ENCODE results near the gene DZIP3. TPM values are rescaled to one million over a fixed set of nuclear protein-coding genes. Genes with fewer than 3 reads are reported as not detected.

Gene DZIP3
- total and polyA plus RNA-seq, 2 of the 8 experiments (the other 6 are each of a cell fraction or from before 2014, with no cell fraction given) = 10.4 to 24.3 TPM

DNA sequence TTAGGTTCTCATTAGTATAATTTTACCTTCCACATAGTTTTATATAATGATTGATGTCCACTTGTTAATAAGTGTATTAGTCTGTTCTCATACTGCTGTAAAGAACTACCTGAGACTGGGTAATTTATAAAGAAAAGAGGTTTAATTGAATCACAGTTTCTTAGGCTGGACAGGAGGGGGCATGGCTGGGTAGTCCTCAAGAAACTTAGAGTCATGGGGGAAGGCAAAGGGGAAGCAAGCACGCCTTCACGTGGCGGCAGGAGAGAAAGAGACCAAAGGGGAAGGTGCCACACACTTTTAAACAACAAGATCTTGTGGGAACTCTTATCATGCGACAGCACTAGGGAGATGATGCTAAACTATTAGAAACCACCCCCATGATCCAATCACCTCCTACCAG lies 19.2 kb downstream of the DZIP3 start (continued):
- TF ChIP-seq, protein P1, sequence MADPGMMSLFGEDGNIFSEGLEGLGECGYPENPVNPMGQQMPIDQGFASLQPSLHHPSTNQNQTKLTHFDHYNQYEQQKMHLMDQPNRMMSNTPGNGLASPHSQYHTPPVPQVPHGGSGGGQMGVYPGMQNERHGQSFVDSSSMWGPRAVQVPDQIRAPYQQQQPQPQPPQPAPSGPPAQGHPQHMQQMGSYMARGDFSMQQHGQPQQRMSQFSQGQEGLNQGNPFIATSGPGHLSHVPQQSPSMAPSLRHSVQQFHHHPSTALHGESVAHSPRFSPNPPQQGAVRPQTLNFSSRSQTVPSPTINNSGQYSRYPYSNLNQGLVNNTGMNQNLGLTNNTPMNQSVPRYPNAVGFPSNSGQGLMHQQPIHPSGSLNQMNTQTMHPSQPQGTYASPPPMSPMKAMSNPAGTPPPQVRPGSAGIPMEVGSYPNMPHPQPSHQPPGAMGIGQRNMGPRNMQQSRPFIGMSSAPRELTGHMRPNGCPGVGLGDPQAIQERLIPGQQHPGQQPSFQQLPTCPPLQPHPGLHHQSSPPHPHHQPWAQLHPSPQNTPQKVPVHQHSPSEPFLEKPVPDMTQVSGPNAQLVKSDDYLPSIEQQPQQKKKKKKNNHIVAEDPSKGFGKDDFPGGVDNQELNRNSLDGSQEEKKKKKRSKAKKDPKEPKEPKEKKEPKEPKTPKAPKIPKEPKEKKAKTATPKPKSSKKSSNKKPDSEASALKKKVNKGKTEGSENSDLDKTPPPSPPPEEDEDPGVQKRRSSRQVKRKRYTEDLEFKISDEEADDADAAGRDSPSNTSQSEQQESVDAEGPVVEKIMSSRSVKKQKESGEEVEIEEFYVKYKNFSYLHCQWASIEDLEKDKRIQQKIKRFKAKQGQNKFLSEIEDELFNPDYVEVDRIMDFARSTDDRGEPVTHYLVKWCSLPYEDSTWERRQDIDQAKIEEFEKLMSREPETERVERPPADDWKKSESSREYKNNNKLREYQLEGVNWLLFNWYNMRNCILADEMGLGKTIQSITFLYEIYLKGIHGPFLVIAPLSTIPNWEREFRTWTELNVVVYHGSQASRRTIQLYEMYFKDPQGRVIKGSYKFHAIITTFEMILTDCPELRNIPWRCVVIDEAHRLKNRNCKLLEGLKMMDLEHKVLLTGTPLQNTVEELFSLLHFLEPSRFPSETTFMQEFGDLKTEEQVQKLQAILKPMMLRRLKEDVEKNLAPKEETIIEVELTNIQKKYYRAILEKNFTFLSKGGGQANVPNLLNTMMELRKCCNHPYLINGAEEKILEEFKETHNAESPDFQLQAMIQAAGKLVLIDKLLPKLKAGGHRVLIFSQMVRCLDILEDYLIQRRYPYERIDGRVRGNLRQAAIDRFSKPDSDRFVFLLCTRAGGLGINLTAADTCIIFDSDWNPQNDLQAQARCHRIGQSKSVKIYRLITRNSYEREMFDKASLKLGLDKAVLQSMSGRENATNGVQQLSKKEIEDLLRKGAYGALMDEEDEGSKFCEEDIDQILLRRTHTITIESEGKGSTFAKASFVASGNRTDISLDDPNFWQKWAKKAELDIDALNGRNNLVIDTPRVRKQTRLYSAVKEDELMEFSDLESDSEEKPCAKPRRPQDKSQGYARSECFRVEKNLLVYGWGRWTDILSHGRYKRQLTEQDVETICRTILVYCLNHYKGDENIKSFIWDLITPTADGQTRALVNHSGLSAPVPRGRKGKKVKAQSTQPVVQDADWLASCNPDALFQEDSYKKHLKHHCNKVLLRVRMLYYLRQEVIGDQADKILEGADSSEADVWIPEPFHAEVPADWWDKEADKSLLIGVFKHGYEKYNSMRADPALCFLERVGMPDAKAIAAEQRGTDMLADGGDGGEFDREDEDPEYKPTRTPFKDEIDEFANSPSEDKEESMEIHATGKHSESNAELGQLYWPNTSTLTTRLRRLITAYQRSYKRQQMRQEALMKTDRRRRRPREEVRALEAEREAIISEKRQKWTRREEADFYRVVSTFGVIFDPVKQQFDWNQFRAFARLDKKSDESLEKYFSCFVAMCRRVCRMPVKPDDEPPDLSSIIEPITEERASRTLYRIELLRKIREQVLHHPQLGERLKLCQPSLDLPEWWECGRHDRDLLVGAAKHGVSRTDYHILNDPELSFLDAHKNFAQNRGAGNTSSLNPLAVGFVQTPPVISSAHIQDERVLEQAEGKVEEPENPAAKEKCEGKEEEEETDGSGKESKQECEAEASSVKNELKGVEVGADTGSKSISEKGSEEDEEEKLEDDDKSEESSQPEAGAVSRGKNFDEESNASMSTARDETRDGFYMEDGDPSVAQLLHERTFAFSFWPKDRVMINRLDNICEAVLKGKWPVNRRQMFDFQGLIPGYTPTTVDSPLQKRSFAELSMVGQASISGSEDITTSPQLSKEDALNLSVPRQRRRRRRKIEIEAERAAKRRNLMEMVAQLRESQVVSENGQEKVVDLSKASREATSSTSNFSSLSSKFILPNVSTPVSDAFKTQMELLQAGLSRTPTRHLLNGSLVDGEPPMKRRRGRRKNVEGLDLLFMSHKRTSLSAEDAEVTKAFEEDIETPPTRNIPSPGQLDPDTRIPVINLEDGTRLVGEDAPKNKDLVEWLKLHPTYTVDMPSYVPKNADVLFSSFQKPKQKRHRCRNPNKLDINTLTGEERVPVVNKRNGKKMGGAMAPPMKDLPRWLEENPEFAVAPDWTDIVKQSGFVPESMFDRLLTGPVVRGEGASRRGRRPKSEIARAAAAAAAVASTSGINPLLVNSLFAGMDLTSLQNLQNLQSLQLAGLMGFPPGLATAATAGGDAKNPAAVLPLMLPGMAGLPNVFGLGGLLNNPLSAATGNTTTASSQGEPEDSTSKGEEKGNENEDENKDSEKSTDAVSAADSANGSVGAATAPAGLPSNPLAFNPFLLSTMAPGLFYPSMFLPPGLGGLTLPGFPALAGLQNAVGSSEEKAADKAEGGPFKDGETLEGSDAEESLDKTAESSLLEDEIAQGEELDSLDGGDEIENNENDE (IDR thresholded peaks at IDR 0.05; ENCODE audit: insufficient replicate concordance, low read length) = no peak
- TF ChIP-seq HDAC6 (IDR thresholded peaks at IDR 0.05; ENCODE audit: low read depth, low read length) (no peak), KDM1A (IDR thresholded peaks at IDR 0.05; ENCODE audit: borderline replicate concordance, low read length) (no peak), CBX5 (IDR thresholded peaks at IDR 0.05; ENCODE audit: low read depth, low read length) (no peak), YY1 (IDR thresholded peaks at IDR 0.05; ENCODE audit: low read depth, low read length) (0 out of 2 replicates have a peak, but pooled peaks have one; percentile 25), EZH2 (IDR thresholded peaks at IDR 0.05; ENCODE audit: low read depth, low read length, severe bottlenecking) (no peak), TEAD4 (IDR thresholded peaks at IDR 0.05; ENCODE audit: low read depth, low read length) (no peak), JUN (IDR thresholded peaks at IDR 0.05; ENCODE audit: low read depth, low read length) (no peak), CTCF (IDR thresholded peaks at IDR 0.05; ENCODE audit: control extremely low read depth in 1 of 3, insufficient read depth in 1 of 3, low read depth in 1 of 3, low read length in 3 of 3) (peak; percentile 38 to 69 (median 42))

Data from H1 (cell line).